Epithelial cell of prostate (primary cell): ENCODE data around the gene GADL1.

Source experiments
- DNase-seq: peaks from one replicate; pipeline ENCODE4 v3.0.0-alpha.2; 2011; ENCODE audit warnings: low read depth, low spot score
- H3K27ac ChIP-seq: fragments of 450-650 bp; 2 replicates; pipeline ENCODE4 v1.5.1; 2017; ENCODE audit warnings: mild to moderate bottlenecking

Gene GADL1

DNA sequence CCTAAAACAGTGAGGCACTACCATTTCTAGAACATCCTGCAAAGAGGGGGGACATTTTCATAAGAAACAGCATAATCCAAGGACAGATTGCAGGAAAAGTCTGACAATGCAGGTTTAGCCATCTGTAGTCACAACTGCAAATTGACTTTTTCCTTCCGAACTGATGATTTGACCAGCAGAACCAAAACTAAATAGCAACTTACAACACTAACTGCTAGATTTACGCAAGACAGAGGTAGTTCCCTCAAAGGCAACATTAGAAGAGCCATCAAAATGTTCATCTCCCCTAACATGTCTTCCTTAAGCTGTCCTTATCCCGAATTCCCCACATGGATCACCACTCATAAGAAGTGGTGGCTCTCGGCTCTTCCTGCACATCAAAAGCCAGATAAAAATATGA, 129.6 kb downstream of the GADL1 start:
- no peak overlapping the region for H3K27ac ChIP-seq

DNA sequence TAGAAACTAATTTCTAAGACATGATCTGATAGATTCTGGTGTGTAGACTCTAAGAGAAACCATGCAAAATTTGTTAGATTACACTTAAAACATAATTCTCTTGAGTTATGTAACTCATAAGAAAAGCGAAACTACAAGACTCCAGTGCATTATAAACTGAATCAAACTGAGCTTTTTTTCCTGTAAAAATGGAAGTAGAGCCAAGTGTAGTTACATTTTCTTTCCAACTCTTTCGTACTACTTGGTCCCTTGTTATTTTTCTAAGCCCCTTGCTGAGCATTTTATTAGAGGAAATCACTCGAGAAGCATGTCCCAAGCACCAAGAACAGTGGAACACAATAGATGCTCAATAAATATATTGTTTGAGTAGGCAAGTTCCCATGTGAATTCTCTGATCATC, 130.2 kb downstream of the GADL1 start:
- DNase-seq = no peak
- H3K27ac ChIP-seq = no peak overlapping the region

More for the DNA sequence above, 129.6 kb downstream of the GADL1 start:
- no peak for DNase-seq

DNA sequence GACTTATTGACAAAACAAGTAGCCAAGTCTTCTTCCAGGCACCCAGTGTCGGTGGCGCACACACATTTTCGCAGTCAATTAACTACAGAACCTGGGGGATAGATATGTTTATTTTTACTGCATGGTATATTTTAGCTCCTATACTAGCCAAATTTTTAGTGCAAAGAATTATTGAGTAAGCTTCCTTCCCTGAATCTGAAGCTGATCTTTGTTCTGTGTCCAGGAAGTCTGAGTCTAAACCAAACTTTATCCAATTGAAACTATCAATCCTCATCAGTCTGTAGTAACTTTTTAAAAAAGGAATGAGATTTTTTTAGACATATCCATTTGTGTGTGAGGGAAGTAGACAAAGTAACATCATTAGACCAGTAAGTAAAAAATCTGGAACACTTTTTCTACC, 133.1 kb downstream of the GADL1 start:
- DNase-seq = no peak
- H3K27ac ChIP-seq = no peak overlapping the region

DNA sequence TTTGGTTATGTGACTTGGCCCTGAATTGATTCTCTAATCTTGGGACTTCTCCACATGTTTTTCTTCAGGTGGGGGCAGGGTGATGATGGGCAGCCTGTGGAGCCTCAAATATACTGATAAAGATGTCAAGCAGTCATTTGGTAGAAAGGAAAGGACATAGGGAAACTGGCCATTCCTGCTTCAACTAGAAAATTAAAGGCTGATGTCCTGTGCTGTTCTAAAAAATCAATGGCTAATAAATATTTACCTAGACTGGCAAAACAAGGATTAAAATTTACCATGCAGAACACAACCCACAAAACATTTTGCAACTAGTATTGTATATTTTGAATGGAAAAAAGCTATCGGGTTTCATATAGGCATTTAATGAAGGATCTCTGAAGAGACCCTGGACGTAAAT, 133.7 kb downstream of the GADL1 start:
- H3K27ac ChIP-seq = no peak overlapping the region
- DNase-seq = no peak

DNA sequence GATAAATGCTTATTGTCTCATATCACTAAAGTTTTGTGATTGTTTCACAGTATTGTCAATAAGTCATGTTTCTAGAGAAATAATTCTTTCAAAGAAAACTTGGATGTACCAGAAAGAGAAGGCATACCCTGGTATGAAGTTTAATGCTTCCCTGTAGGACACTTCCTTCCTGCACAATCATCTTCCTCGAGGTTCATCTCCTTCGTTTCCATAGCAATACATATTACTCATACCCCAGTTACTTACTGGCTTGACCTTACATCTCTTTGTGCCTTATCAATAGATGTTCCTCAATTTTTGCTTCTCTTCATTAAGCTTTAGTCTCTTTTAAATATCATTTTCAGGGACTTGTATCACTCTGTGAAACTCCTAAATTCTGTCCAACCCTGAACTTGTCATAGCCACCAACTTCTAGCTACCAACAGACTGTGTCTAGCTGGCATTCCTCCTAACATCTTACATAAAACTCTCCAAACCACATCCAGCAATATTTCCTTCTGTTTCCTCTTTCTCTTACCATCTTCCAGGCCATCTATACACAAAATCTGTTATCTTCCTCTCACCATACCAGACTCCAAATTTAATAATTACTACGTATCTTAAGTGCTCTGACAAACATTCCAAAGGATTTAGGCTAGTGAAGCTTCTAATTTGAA, 134.3 kb downstream of the GADL1 start:
- no peak for DNase-seq
- no peak overlapping the region for H3K27ac ChIP-seq

DNA sequence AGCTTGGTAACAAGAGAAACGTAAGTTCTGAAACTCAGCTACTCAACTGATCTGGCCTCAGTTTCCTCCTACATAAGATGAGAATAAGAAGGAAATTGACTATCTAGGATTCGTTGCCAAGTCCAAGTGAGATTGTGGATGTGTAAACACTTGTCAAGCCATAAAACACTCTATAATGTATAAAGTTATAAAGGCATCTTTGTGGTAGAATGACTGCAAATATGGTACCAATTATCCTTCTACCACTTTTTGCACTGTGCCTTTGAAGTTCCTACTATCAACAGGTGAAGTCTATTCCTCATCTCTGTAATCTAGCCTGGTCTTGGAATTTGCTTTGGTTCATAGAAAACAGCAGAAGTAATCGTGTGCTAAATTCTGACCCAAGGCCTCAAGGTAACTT, 138.2 kb downstream of the GADL1 start:
- DNase-seq = no peak
- no peak overlapping the region for H3K27ac ChIP-seq

DNA sequence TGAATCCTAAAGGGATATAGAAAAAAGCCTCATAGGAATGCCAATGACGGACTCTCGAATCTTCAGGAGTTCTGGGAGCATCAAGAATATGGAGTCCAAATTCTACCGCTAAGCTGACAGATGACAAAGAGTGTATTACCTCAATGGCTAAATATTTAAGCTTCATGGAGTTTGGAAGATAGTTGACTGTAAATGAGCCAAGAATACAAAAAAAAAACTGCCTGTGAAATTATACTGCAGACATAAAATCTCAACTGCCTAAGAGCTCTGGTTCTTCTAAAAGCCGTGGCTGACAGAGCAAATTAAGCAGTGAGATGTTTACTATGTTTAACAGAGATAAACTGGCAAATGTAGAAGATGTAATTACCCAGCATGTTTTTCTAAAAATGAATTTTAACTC, 140.0 kb downstream of the GADL1 start:
- no peak for DNase-seq
- no peak overlapping the region for H3K27ac ChIP-seq

DNA sequence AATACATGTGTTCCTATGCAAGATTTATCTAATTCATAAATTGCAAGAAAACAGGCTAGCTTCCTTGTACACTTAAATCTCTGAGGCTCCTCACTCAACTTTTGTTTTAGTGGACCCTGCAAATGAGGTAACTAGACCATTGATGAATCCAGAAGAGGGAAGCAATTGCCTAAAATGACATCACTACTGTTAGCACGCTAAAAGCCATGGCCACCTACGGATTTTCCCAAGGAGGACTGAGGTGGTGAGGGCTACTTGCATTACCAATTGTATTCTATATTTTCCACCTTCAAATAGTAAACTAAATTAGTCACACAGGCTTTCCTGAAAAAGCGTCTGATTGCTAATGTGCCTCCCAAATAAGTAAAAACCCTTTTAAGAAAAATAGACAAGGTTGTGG, 140.7 kb downstream of the GADL1 start:
- no peak overlapping the region for H3K27ac ChIP-seq
- no peak for DNase-seq

DNA sequence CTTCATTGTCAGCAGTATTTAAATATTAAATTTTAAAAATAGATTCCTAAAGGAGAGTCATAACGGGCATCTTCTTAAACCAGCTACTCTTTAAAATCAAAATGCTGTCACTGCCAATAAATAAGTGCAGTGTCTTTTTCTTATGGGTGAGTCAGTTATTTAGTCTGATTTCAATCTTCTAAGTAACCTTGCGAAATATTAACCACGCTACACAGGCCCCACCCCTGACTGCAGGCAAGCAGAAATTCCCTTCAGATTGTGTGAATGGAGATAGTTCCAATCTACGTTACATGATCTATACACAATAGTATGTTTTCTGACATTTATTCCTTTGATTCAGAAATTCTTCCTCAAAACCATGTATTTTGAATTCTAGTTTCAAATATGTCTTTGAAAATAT, 141.5 kb downstream of the GADL1 start:
- H3K27ac ChIP-seq = no peak overlapping the region
- peak; percentile 50 for DNase-seq

DNA sequence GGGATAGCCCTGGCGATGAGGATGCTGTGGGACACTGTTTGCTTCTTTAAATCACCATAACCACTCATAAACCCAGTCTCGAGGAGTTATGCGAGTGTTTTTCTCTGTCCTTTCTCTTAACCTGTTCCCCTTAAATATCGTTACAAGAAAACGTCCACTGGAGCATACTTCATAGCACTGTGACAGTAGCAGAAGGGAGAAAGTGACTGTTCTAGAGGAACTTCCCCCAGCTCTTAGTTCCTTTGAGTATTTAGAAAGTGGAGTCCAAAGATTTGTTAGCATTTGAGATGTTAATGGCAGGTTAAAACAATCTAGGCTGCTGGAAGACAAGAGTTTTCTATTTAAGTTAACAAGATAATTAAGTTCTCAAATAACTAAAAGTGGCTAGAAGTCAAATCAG, 142.0 kb downstream of the GADL1 start:
- DNase-seq = no peak
- H3K27ac ChIP-seq = no peak overlapping the region

DNA sequence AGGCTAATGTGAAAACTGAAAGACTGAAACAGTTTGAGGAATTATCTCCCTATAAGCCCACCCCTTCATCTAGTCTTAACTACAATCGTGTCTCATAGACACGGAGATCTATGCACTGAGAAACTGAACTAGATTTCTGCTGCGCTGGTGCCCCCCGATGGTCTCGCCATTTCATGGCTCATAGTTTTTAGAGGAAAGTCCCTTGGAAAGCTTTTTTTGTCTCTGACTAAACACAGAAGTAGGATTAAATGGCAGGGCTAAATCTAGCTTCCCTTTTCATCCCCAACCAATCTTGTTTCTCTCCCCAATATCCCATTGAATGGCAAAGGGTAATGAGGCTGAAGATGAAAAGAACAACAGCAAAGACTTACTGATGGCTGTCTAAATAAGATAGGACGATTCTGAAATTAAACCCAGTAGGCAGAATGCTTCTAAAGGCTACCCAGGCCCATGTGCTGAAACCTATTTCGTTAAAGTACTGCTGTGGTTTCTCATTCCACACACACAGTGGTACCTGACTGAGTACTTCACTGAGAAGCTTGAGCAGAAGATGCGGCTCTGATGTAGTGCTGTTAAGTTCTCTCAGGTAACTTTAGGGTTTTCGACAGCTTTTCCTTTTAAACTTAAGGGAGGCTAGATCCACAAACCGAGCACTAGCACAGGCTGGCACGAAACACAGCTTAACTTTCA, 142.7 kb downstream of the GADL1 start:
- H3K27ac ChIP-seq = no peak overlapping the region
- DNase-seq = no peak

DNA sequence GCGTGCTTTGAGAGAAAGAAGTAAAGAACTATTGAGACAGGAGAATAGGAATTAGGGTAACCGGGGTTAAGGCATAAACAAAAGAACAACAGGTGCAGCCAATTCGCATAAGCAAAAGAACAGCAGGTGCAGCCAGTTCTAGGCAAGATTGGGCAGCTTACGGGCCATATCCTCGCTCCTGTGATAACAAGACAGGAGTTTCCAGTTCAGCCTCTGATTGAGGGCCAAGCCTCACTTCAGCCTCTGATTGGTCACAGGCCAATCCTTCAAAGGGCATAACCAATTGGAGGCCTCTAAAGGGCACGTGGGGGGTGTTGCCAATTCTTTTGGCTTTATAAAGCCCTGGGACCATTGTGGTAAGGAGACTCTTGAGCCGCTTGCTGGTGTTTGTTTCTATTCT, 143.5 kb downstream of the GADL1 start:
- DNase-seq = no peak

DNA sequence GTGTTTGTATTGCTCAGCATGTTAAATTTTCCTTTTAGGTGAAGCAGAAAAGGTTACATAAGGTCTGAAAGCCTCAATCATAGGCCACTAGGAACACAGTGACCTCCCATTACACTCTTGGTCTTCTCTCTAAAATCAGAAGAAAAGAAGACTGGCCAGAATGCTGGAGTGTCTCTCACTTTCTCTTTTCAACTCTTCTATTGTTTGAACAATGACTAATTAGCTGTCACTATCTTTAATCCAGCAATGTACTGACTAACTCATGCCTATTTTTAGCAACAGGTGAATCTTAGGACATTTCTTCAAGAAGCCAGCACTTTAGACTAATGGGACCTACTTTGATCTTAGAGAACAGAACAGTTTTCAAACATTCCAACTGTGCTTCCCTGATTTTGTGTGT, 145.2 kb downstream of the GADL1 start:
- DNase-seq = peak; percentile 36

More for the DNA sequence above, 143.5 kb downstream of the GADL1 start:
- no peak overlapping the region for H3K27ac ChIP-seq

DNA sequence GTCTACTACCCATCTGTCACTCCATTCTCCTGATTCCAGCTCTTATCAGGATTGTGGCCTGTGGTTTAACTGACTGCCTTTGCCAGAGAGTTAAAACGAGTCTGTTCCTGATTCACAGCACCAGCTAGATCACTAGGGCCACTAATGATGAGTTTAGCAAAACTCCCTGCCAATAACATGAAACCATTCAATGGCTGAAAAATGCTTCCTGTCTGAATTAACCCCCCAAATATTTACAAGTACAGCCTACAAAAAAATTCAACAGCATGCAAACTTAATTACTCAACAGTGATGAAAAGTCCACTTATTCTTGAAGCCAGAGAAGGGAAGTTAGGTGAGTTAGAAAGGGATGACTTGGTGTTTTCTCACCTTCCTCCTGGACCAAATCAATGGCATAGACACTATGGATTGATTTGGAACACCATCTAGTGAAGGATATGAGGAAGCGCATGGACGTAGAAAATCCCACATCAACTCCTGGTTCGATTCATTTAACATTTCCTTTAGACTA, 146.6 kb downstream of the GADL1 start:
- DNase-seq = peak; percentile 31
- no peak overlapping the region for H3K27ac ChIP-seq

More for the DNA sequence above, 145.2 kb downstream of the GADL1 start:
- no peak overlapping the region for H3K27ac ChIP-seq

DNA sequence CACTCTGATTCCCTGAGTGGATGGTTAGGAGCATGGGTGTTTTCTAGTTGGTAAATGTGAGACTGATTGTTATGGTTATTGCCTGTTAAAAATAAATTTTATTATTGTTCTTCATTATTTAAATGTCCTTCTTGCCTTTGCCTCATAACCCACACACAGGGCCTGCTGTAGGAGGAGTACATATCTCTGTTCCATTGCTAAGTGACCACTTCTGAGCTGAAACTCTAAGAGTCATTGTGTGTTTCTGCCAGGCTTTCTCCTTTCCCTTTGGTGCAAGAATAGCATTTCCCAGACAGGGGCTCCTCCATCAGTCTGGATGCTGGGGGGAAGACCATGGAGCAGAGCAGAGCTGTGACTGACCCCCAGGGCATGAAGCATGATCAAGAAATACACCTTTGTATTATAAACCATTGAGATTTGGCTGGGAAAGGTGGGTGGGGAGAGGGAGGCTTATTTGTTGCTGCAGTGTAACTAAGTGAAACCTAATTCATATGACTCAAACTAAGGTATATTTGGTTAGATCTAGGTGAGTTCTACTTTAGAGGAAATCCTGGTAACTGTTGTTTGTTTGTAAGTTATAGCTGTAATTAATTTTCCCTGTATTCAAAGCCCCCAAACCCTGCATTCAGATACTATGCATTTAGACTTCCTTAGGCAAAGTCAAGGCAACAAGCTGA, 150.7 kb downstream of the GADL1 start:
- H3K27ac ChIP-seq = no peak overlapping the region

DNA sequence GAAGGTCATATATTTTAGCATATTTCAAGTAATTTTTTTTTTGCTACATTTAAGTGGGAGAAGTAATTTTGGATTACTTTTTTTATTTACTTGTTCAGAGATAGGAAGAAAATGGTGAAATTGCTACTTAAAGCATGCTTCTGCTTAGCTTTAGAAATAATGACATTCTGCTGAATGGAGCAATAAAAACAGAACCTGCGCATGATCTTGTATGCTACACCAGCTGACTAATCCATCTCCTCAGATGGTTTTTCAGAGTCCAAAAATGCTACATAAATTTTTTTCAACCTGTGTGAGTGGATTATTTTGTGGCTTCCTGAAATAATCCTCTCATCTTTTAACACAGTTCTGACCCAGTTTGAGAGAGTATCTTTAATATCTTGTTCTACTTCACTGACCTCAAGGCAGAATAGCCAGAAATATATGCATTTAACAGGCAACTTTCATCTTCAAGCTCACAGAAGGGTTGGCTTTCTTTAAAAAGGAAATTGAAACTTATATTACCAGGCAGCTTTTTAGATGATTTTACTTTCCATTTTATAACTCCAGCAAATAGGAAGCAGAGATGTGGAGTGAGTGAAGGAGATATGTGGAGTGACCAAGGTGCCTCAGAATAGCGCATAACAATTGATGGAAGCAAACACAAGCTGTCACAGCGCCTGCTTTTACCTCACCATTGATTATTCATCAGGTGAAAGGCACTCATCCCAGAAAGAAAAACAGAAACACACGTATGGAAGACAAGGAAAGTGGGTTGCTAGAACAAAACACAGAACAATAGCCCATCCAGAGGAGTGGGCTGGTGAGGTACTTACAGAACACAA, 151.5 kb downstream of the GADL1 start:
- no peak overlapping the region for H3K27ac ChIP-seq
- DNase-seq = no peak

More for the DNA sequence above, 150.7 kb downstream of the GADL1 start:
- DNase-seq = no peak

DNA sequence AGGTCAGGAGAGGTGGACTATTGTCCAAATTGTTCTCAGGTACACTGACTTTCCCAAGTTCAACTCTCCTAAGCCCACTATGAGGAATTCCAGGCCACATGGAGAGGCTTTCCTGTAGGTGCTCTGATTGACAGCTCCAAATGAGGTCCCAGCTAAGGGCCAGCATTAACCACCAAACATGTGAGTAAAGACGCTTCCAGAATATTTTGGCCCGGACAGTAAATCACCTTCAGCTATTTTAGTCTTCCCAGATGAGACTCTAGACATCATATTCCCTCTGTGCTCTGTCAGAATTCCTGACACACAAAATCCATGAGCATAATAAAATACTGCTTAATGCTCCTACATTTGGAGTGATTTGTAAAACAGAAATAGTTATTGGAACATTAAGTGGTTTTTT, 152.6 kb downstream of the GADL1 start:
- no peak for DNase-seq
- no peak overlapping the region for H3K27ac ChIP-seq

DNA sequence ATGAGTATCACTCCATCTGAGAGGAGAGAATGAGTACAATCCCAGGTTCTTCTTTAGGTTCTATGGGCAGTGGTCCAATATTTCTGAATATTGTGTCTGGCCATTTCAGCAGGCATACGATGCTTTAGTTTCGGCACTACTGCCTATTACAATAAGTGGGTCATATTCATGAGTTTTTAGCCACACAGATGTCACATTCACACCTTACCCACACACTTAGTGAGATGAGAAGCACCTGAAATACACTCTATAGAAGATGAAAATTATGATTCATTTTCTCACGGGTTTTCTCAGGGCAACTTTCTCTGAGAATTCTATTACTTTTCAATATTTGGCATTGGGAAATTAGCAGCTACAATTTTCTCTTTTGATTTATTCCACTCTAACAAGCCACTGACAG, 155.9 kb downstream of the GADL1 start:
- no peak overlapping the region for H3K27ac ChIP-seq
- DNase-seq = no peak

DNA sequence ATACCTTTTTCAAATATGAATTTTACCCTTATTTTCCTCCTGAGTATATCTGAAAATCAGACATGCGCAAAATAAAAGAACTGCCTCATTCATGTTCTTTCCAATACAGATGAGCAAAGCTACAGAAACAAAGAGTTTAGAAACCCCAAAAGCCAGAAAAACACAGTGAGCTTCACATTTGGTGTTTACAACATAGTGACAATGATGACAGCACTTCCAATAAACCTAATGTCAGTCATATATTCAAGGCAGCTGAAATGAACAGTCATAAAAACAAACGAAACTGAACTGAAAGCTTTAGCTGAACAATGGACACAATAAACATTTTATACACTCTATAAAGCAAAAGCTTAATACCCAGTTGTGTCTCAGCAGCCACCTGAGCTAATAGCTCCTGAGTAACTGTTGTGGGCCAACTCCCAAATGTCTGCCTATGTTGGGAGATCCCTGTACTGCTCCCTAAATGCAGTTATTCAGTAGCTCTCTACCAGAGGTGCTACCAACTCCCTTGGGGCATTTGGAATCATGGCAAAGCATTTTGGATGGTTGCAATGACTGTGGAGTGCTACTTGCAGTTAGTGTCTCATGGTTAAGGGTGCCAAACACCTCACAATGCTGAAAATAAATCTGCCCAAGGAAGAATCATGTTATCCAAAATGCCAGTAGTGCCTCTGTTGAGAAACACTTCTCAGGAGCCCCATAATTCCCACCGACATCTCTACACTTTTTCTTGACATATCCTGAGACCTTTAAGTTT, 156.5 kb downstream of the GADL1 start:
- no peak for DNase-seq
- no peak overlapping the region for H3K27ac ChIP-seq

DNA sequence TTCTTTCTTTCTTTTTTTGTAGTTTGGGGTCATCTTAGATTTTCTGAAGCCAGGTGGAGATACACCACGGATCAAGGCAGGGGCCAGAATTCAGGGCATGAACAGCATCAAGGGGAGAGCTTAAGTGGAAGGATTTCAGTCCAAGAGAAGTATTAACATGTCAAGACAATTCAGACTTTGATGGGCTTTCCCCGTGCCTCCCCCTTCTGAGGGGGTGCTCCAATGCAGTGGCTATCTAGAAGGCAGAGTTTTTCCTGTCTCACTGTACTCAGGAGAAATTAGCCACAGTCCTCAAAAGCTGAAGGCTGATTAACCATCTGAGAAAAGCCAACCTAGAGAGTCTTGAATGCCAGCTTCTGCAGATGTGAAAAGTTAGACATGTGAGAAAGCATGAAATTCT, 160.8 kb downstream of the GADL1 start:
- DNase-seq = no peak
- no peak overlapping the region for H3K27ac ChIP-seq
